ENCODE data around the gene TBKBP1.
"Not testable (repeated sequence)": the region's sequence is repeated elsewhere in the genome, so short reads cannot be mapped to it uniquely, and the experiment has no call there.

The TBKBP1 gene

GRCh38 chr17:47678196-47678595 lies 15.8 kb upstream of the TBKBP1 start:
- DNase-seq = no peak

- no peak for DNase-seq
Measured at GRCh38 chr17:47682138-47682537, 11.8 kb upstream of the TBKBP1 start.

- not testable (repeated sequence) for DNase-seq
Measured at GRCh38 chr17:47682727-47683126, 11.2 kb upstream of the TBKBP1 start.

- DNase-seq = no peak
Measured at GRCh38 chr17:47684025-47684424, 9.9 kb upstream of the TBKBP1 start.

GRCh38 chr17:47684535-47685193 lies 9.3 kb upstream of the TBKBP1 start:
- DNase-seq = no peak

GRCh38 chr17:47685556-47686275 lies 8.2 kb upstream of the TBKBP1 start:
- DNase-seq = no peak

- DNase-seq = no peak
Measured at GRCh38 chr17:47686276-47686635, 7.7 kb upstream of the TBKBP1 start.

GRCh38 chr17:47686664-47687327 lies 7.2 kb upstream of the TBKBP1 start:
- no peak for DNase-seq

GRCh38 chr17:47687328-47687690 lies 6.7 kb upstream of the TBKBP1 start:
- DNase-seq = no peak

- DNase-seq = no peak
Measured at GRCh38 chr17:47687748-47688147, 6.2 kb upstream of the TBKBP1 start.

- DNase-seq = peak; percentile 70
Measured at GRCh38 chr17:47690121-47690520, 3.8 kb upstream of the TBKBP1 start.

GRCh38 chr17:47692137-47692894 lies 1.6 kb upstream of the TBKBP1 start:
- no peak for DNase-seq

- DNase-seq = no peak
Measured at GRCh38 chr17:47692895-47693730, 848 bp upstream of the TBKBP1 start.

GRCh38 chr17:47694581-47695428 lies 844 bp downstream of the TBKBP1 start:
- DNase-seq = peak; percentile 62

GRCh38 chr17:47695429-47696376 lies 1.7 kb downstream of the TBKBP1 start:
- DNase-seq = no peak

- no peak for DNase-seq
Measured at GRCh38 chr17:47696717-47697642, 3.0 kb downstream of the TBKBP1 start.

GRCh38 chr17:47697906-47698711 lies 4.1 kb downstream of the TBKBP1 start:
- no peak for DNase-seq

Measured in activated CD4-positive, alpha-beta T cell treated with anti-CD3 and anti-CD28 coated beads, Interleukin-10, Interleukin-2, amounts not matched to agents 100 ng/mL and 50 ng/mL, durations not matched to agents 16 hours and 8 hours (primary cell).